Ovary (tissue), 9 donors: Measurements from ENCODE around the gene SLC9A8. TPM values are rescaled to one million over a fixed set of nuclear protein-coding genes. Genes with fewer than 3 reads are reported as not detected.

Experiments used
- DNase-seq, 5 donors: peaks; one replicate each; pipeline ENCODE4 v3.0.0-alpha.2; 2019 to 2020
- H3K27ac ChIP-seq, 2 donors: fragments of 200-600 bp; one replicate each; pipeline versions ENCODE4 v1.5.1 to v1.8.0; 2019 to 2022
- H3K27me3 ChIP-seq: fragments of 200-600 bp; one replicate; pipeline ENCODE4 v1.8.0; 2022
- H3K36me3 ChIP-seq: fragments of 200-600 bp; sonication (generic); one replicate; pipeline ENCODE4 v1.5.1; 2019
- H3K4me1 ChIP-seq: one replicate; pipeline ENCODE4 v1.8.1; 2013; ENCODE audit warnings: mild to moderate bottlenecking, moderate library complexity; ENCODE audit not compliant: insufficient read depth
- H3K4me3 ChIP-seq: fragments of 200-600 bp; sonication (generic); one replicate; pipeline ENCODE4 v1.5.1; 2017
- H3K9me3 ChIP-seq, 2 donors: fragments of 200-600 bp in 1 of 2; sonication (generic) in 1 of 2; one replicate each; pipeline versions ENCODE4 v1.5.1 to v1.8.1; 2013 to 2019; ENCODE audit warnings: mild to moderate bottlenecking in 1 of 2, moderate library complexity in 1 of 2
- CTCF ChIP-seq, 3 donors: fragments of 450-650 bp in 2 of 3; fragments of 200-600 bp in 1 of 3; IDR thresholded peaks; one replicate each; pipeline versions ENCODE4 v1.5.1 to v1.8.0; 2016 to 2022; ENCODE audit warnings: antibody characterized with exemption in 3 of 3, mild to moderate bottlenecking in 1 of 3
- EP300 ChIP-seq: sonication (generic); formaldehyde crosslinking; IDR thresholded peaks from one replicate; pipeline ENCODE4 v1.6.1; 2017; ENCODE audit warnings: antibody characterized with exemption
- POLR2A ChIP-seq: fragments of 450-650 bp; IDR thresholded peaks from one replicate; pipeline ENCODE4 v1.6.1; 2017; ENCODE audit warnings: antibody characterized with exemption, mild to moderate bottlenecking, moderate library complexity
- WGBS, 3 donors: extraction: QIAGEN DNeasy Blood & Tissue Kit in 1 of 3; methylation state at CpG; one replicate each; pipeline versions ENCODE4 v1.1.5 to v1.1.7; 2013 to 2017; 5-methylcytosine and 5-hydroxymethylcytosine counted together
- intact Hi-C, 4 donors: fragments of 100-400 bp; cut with DNase I; formaldehyde crosslinking; loops; one replicate each; pipeline versions ENCODE4 v1.11.0 to v1.15.1; 2022 to 2023
- polyA plus RNA-seq, 2 donors: library from polyadenylated mRNA; stranded (reverse); fragments of 200-250 nt in 1 of 2; fragments of 350-450 nt in 1 of 2; fragmentation: Illumina TruSeq in 1 of 2; extraction: RNeasy Lipid Tissue Mini Kit (QIAGEN cat#74804) in 1 of 2; gene quantifications; one replicate each; pipeline ENCODE4 v1.2.3, GENCODE V29; 2013 to 2014
- total RNA-seq, 7 donors: library from RNA; depleted of rRNA in 2 of 7; stranded (reverse); fragments of >200 nt in 2 of 7; fragmentation: NEBNext Ultra II Directional in 3 of 7; extraction: Animal tissue kit (Norgen Biotek cat#: 25700) in 3 of 7; gene quantifications; one replicate each; pipeline versions ENCODE4 v1.1.0 to v1.2.4, GENCODE V29; 2016 to 2023
- donor health status: DM: no; HTN: no; CAD: no; lungs with moderate emphysema.
- donor health status: DM: no; HTN: no; CAD: no.
- donor health status: Bipolar disorder and iron deficiency.
- donor health status: DM: yes; HTN: yes; CAD: no.
- donor health status: DM: no; HTN: no; CAD: no.
- donor health status: DM: yes; HTN: yes; CAD: no.

The SLC9A8 gene
- total and polyA plus RNA-seq, 9 donors = 3.9 to 11.4 (median 7.7) TPM

- Histone ChIP-seq H3K9me3 (no peaks in the 10 kb centered on the region), H3K4me3 (no peak overlapping the region), H3K36me3 (no peaks in the 10 kb centered on the region), H3K4me1 (peaks cover 6% of the 10 kb centered on the region), H3K27ac (no peak overlapping the region), H3K27me3 (no peaks in the 10 kb centered on the region)
- TF ChIP-seq EP300 (no peak), POLR2A (no peak), CTCF (IDR thresholded peaks at IDR 0.05) (no peak)
- intact Hi-C loops = no loop called here
- 90 to 91% (median 90%) methylated on average over 4 of the region's 4 CpGs for WGBS, 3 donors
- DNase-seq = no peak
Measured at GRCh38 chr20:49833483-49833882, 20.9 kb downstream of the SLC9A8 start.

GRCh38 chr20:49835031-49835430, 22.4 kb downstream of the SLC9A8 start:
- H3K36me3 ChIP-seq = no peaks in the 10 kb centered on the region
- no peak for DNase-seq
- WGBS, 3 donors = 77 to 83% (median 80%) methylated on average over 4 of the region's 4 CpGs
- TF ChIP-seq POLR2A (no peak), CTCF (IDR thresholded peaks at IDR 0.05) (no peak), EP300 (no peak)
- peaks cover 6% of the 10 kb centered on the region for H3K4me1 ChIP-seq
- no peak overlapping the region for H3K4me3 ChIP-seq
- no peaks in the 10 kb centered on the region for H3K27me3 ChIP-seq
- H3K9me3 ChIP-seq = no peaks in the 10 kb centered on the region
- H3K27ac ChIP-seq = no peak overlapping the region
- intact Hi-C loops = no loop called here

- Histone ChIP-seq H3K27me3 (no peaks in the 10 kb centered on the region), H3K4me1 (no peaks in the 10 kb centered on the region), H3K27ac (no peak overlapping the region), H3K9me3 (no peaks in the 10 kb centered on the region), H3K36me3 (no peaks in the 10 kb centered on the region), H3K4me3 (no peak overlapping the region)
- 70 to 77% (median 74%) methylated on average over 8 of the region's 8 CpGs for WGBS, 3 donors
- TF ChIP-seq CTCF (IDR thresholded peaks at IDR 0.05) (no peak), EP300 (no peak), POLR2A (no peak)
- DNase-seq = no peak
- intact Hi-C loops = no loop called here
Measured at GRCh38 chr20:49838546-49838945, 25.9 kb downstream of the SLC9A8 start.

- Histone ChIP-seq H3K27me3 (no peaks in the 10 kb centered on the region), H3K27ac (no peak overlapping the region), H3K4me1 (no peaks in the 10 kb centered on the region), H3K9me3 (no peaks in the 10 kb centered on the region), H3K4me3 (no peak overlapping the region), H3K36me3 (no peaks in the 10 kb centered on the region)
- TF ChIP-seq EP300 = no peak
- 53 to 77% (median 60%) methylated on average over 3 of the region's 3 CpGs for WGBS, 3 donors
- no peak for DNase-seq
- intact Hi-C loops = loop anchor here in 2 of 4 donors (10.0 kb wide), 1 partner anchor 298 kb away; no protein-coding TSS in a partner anchor
Measured at GRCh38 chr20:49843139-49843538, 30.5 kb downstream of the SLC9A8 start.

GRCh38 chr20:49843770-49844380, 31.2 kb downstream of the SLC9A8 start:
- Histone ChIP-seq H3K9me3 (no peaks in the 10 kb centered on the region), H3K36me3 (no peaks in the 10 kb centered on the region), H3K4me1 (no peaks in the 10 kb centered on the region), H3K4me3 (no peak overlapping the region), H3K27ac (no peak overlapping the region), H3K27me3 (no peaks in the 10 kb centered on the region)
- WGBS, 3 donors = 59 to 68% (median 60%) methylated on average over 4 of the region's 4 CpGs
- intact Hi-C loops = loop anchor here in 3 of 4 donors (2.0 to 10.0 kb wide), 2 partner anchors 231 to 299 kb away; no protein-coding TSS in a partner anchor
- DNase-seq = no peak
- TF ChIP-seq POLR2A = no peak
- no peak for TF ChIP-seq EP300
- TF ChIP-seq CTCF (IDR thresholded peaks at IDR 0.05) = no peak
